HG02970 (cell line): ENCODE results near the gene GALNT15.

Experiments
- ATAC-seq: cut with Tn5 transposase; IDR thresholded peaks from one replicate; pipeline ENCODE4 v1.9.1; 2021; ENCODE audit warnings: mild to moderate bottlenecking, moderate library complexity, moderate number of reproducible peaks; ENCODE audit not compliant: unreplicated experiment, low FRiP score

GALNT15 gene

DNA sequence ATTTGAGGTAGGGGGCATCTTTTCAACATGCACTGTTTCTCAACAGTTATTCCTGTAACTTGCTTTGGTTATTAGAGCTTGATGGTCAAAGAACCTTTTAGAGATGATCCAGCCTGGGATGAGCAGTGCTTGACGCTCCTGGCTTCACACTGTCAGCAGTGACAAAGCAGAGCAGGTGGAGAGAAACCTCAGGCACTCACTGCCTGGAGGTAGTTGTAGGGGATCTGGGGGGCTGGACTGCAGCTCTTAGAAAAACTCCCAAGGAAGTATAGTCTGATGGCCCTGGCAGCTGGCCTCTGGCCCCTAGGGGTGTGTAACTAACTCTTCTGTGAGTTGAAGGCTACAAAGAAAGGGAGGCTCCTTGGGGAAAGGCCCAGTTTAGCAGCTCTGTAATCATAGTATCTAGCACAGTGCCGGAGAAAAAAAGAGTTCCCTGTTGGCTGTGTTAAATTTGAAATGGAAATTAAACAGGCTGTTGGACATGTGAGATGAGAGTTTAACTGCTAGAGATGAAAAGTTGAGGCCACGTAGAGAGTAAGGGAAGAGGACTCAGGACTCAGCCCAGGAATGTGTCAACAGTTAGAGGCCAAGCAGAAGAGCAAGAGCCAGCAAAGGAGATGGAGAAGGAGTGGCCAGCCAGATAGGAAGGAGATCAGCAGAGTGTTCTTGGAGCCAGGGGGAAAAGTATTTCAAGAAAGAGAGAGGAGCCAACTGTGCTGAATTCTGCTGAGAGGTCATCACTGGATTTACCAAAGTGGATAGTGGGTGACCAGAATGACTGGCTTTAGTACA lies 104.7 kb downstream of the GALNT15 start:
- ATAC-seq: no peak

DNA sequence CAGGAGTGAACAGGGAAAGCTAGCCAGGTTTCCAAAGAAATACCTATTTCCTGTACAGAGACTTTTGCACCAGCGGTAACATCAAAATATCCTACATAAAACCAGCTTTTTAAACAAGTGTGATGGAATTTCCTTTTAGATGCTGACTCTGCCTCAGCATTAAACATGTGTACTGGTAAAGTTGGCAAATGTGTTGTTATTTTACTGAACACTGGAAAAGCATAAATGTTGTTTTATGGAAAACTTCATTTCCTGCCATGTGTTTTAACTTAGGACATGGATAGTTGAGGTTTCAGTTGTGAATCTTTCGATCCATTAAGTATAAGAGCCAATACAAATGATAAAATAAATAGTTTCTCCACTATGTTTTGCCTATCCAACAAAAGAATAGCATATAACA lies 106.2 kb downstream of the GALNT15 start:
- ATAC-seq: no peak
